GM21360 (cell line): Measurements from ENCODE around the gene DCC.

Experiments
- ATAC-seq: cut with Tn5 transposase; IDR thresholded peaks from one replicate; pipeline ENCODE4 v1.9.1; 2021; ENCODE audit warnings: mild to moderate bottlenecking, moderate library complexity; ENCODE audit not compliant: unreplicated experiment

DCC gene

DNA sequence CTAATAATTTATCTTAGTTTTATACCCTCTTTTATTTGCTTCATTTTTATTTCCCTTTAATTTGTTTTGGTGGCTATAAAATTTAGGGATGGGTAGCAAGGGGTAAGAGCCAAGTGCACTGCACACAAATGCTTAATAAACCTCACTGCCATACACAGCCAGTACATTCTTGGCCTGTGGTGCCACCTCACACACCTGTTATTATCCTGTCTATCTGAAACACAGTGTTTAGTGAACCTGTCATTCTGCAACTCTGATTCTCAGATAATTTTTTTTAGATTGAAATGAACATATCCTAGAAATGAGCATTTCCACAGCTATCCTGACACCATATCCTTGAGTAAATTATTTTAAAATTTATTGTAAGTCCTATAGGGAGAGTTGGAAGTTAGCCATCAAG is 807.5 kb downstream of the DCC start:
- no peak for ATAC-seq

DNA sequence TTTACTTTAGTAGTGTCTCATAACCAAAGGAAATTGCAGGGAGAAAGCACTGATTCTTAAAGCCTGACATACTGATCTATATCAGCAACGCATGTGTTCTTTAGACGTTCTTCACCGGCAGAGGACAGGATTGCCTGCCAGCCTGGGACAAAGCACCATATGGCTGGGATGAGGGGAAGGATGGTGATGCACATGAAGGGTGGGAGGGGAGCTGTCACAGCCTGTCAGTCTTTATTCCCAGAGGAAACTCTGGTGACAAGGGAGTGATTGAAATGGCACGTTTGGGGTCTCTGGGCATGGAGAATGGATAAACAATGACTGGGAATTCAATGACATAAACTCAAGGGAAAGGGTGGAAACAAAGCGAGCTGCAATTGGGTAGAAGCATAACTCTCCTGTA is 808.1 kb downstream of the DCC start:
- ATAC-seq, result no peak

DNA sequence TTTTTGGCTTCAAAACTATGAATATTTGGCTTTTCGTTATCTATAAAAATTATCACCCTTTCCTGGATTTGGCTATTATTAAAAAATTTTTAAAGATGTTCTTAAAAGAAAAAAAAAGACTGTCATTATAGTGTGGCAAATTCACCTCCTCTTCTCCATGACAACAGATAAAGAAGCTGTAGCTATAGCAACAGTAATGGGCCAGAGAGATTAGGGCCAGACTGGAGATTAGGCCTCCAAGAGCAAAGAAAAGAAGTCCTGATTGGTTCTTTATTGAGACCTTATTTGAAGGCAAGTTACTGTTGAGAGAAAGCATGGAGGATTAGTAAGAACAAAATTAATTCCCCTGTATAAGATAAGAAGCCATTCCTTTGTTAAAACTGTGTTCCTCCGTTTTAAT is 812.5 kb downstream of the DCC start:
- no peak for ATAC-seq

DNA sequence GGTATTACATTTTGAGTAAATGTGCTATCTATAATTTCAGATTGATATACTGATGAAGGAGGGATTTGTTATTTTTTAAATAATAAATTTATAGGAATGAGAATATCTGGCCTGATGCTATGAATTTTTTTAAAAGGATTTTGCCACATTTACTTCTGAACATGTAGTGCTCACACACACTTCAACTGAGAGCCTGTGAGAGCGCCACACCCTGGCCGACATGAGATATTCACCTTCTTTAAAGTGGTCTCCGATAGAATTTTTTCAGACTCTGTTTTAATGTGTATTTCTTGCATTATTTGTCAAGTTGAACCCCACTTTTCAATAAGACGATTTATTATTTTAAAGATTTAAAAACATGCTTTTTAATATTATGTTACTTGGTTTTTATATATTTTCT is 813.3 kb downstream of the DCC start:
- ATAC-seq, result no peak

DNA sequence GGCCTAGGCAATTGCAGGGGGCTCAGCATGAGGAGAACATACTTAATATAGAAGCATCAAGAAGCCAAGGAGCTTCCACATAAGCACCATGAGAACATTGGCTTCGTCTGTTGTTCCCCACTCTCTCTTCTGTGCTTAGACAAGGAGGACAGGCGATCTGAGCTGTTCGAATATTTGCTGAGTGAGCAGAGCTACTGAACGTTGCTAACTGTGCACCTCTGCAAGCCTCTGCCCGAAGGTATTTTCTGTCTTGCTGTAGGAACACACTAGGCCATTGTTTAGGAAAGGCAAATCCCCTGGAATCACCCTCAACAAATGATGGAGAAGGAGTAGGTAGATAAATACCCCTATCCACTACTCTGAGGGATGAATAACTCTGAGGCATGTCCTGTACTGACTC is 813.8 kb downstream of the DCC start:
- no peak for ATAC-seq

DNA sequence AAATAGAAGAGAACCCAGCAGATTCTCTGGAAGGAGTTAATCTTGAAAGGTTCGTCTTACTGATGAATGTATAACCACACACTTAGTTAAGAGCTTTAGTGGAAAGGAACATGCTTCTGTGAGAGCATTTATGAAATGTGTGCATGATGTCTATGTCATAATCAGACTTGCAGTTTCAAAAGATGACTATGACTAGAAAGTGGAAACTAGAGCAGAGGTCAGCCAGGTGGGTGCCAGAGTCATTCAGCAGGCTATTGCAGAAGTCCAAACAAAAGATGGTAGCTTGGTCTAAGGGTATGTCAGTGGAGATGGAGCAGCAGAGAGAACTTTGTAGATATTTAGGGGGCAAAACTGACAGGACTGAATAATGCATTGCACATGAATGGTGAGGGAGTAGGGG is 825.8 kb downstream of the DCC start:
- no peak for ATAC-seq

DNA sequence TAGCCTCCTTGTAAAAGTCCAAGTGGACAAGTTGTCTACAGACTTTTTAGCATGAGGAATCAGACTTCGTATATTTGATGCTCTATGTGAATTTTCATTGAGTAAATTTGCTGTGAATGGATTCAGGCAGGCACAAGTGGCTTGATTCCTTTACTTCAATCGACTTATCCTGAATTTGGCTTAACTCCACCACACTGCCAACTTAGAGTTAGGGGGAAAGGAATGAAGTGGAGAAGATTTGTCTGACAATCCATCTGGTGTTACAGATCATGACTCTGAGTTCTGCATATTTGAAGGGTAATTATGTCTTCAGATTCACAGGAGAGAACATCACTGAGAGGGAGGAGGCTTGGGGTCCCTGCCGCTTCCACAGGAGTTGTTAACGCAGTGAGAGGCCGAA is 829.3 kb downstream of the DCC start:
- no peak for ATAC-seq

DNA sequence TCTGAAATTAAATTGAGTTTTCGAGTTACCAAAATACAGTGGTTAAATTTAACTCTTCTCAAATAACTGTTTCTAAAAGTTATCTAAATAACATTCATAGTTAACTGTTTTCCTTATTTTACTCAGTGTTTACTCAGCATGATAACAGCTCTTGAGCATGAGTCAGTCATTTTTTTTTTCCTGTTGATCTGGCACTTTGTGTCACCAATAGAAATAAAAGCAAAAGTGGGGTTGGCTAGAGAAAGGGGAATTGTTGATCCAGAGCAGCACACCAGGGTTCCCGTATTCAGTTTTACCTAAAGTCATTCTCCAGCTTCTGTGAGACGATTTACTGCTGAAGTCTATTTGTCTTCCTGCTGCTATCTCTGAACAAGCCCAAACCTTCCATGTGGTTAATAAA is 851.6 kb downstream of the DCC start:
- ATAC-seq, result no peak

DNA sequence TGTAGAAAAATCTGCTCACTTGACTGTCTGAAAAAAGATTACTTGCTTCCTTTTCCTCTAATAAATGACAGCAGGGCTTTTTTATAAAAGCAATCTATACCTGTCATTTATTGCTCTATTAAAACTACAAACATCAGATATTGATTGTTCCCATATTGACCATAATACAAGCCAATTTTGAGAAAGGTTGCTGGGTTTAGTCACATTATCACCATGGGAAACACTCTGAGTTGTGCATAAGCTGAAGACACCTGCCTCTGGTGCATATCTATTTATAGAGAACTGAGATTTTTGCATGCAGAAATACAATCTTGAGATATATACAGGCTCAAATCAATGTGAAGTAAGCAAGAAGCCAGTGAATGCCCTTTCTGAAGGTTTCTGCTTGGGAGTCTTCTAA is 853.9 kb downstream of the DCC start:
- no peak for ATAC-seq

DNA sequence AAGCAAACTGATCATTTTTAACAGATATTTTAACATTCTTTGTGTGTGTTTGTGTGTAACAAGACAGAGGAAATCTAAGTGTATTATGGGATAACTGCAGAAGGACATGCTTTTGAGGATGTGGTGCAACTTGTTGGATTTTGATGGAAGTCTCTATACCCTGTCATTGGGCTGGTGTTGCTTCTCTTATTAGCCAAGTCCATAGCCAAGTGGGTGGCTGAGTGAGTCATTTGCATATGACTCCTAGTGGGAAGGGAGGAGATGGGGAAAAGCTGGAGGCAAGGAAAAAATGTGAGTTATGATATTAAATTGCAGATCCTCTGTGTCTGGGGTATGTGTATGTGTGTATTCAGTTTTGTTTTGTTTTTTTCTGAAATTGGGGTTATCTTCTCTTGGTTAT is 879.9 kb downstream of the DCC start:
- ATAC-seq, result no peak

DNA sequence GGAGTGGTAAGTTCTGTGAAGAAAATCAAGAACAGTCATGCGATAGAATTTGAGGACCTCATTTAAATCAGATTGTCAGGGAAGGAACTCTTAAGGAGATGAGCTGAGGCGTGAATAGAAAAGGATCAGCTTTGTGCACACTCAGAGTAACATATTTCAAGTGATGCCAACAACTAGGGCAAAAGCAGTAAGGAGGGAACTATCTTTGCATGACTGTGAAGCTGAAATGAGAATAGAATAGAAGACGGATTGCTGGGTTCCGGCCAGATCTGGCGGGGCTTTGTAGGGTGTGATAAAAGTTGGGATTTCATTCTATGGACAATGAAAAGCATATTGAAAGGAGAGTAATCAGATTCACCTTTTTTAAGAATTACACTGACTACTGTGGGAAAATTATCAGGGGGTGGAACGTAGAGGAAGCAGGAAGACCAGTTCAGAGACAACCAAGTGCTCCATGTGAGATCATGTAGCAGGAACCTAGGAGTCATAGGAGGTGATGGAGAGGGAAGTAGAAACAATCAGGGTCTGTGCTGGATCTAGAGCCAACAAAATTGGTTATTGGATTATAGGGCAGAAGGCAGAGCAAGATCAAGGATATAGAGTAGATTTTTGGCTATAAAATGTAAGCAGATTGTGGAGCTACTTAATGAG is 884.3 kb downstream of the DCC start:
- no peak for ATAC-seq

DNA sequence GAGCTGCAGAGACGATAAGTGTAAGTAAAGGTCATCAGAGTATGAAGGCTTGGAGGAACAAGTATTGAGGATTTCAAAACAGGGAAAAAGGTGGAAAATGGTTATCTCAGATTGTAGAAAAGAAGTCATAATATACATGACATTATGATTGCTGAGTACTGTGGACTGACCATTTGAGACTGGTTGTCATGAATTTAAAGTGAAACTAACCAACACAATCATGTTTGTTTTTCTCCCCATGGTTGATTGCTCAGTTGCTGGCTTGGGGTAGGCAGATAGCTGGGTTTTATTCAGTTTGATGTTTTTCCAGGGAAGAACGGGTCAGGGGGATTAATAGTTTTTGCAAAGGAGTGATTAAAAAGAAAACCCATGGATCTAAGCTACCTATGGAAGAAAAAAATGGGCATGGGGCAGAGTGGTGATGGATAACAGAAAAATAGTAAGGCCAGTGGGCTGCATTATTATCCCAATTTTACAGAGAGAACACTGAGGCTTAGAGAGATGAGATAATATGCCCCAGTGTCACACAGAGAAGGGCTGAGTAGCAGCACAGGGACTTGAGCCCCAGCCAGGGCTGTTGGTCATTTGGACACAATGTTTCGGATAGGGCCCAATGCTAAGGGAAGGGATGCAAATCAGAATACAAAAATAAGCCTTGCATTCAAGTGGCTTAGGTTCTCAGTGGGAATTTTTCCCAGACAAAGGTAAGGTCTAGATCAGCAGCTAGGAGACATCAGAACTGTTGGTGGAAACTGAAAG is 885.7 kb downstream of the DCC start:
- no peak for ATAC-seq

DNA sequence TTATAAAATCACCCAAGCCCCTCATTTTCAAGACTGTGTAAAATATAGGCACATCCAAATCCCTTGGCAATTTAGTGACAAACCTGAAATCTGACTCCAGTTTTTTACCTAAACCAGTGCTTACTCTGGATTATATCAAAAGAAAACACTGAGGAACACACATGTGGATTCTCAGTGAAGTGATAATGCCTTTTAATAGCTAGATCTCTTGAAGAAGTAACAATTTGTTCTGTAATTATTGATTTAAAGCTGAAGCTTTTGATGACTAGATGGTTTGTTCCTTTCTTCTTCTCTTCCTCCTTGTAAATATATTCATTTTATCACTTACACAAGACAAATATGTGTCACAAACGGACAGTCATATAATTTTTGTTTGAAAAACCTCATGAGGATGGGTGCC is 894.6 kb downstream of the DCC start:
- no peak for ATAC-seq

DNA sequence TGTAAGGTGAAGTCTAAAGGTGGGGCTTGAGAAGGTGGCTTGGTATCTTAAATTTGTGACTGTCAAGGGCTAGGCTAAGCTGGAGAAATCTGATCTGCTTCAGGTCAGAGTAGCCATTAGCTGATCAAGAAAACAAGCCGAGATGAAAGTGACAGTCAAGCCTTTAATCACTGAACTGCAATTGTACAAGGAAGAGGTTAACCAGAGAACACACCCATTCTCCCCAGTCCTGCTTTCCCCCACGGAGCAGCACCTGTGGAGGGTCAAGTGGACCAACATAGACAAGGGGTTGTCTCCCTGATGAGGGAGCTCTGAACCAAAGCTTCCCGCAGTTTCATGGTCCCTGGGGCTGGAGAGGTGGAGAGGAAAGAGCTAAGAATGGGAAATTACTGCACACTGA is 901.2 kb downstream of the DCC start:
- ATAC-seq, result no peak

DNA sequence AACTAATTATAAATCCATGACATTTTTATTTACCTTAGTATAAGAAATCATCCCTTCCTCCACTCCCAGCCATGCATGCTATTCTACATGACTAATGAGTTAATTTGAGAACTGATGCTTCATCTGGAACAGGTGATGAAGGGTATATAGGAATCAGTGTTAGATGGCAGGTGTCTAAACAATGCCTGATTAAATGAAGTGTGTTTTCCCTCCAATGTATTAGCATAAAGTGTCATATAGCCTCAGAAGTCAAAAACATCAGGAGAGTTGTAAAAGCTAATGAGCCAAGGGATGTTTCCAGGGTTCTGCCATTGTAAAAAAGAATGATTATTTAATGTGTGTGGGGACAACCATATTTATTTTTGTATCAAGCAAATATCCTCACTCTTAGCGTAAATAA is 913.8 kb downstream of the DCC start:
- ATAC-seq, result no peak

DNA sequence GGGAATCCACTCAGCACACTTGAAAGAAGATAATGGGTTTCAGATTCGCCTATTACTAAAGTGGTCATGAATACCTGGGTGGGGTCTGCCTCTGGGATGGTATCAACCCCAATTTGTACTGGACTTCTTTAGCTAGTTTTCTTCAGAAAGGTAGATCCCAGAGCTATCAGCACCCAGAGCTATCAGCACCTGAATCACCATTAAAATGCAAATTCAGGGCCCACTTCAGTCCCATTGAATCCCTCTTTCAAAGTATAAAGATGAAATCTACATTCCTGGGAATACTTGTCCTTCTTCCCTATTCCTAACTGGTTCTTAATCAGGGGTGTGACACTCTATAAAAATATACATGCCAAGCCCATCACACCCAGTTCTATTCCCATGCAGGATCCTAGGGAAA is 914.3 kb downstream of the DCC start:
- ATAC-seq, result no peak

DNA sequence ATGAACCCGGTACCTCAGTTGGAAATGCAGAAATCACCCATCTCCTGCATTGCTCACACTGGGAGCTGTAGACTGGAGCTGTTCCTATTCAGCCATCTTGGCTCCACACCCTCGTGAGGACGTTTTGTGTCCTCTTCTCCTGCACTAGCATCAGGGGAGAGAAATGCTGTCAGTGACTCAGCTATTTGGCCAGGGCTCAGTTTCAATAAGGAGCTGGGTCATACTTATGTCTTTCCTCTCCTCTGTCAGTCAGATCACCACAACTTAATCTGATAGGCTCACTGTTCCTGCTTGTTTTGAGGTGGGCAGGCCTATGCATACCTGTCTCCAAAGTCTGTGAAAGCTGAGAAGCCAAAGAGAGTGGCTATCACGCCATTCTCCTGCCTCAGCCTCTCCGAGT is 921.2 kb downstream of the DCC start:
- ATAC-seq, result no peak

DNA sequence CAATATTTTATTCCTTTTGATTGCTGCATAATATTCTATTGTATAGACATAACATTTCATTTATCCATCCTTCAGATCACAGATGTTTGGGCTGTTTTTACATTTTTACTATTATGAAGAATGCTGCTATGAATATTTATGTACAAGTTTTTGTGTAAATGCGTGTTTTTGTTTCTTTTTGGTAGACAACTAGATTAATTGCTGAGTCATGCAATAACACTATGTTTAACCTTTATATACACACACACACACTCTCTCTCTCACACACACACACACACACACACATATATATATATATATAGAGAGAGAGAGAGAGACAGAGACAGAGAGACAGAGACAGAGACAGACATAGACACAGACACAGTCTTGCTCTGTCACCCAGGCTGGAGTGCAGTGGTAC is 926.9 kb downstream of the DCC start:
- no peak for ATAC-seq

DNA sequence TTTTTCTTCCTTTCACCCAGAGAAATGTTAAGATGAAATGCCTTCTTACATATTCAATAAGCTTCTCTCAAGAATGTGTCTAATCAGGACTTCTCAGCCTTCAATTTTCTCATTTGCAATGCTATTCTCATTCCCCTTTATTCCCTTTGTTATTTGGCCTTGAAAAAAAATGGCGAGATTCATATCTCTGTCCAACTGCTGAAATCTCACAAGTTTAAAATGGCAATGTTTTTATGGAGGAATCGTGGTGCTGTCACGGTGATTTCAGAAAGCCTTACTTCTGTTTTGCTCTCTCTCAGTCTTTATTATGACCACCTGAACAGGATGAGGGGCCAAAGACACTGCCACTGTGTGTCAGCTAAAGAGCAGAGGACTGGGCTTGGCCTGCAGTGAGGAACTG is 928.5 kb downstream of the DCC start:
- no peak for ATAC-seq

DNA sequence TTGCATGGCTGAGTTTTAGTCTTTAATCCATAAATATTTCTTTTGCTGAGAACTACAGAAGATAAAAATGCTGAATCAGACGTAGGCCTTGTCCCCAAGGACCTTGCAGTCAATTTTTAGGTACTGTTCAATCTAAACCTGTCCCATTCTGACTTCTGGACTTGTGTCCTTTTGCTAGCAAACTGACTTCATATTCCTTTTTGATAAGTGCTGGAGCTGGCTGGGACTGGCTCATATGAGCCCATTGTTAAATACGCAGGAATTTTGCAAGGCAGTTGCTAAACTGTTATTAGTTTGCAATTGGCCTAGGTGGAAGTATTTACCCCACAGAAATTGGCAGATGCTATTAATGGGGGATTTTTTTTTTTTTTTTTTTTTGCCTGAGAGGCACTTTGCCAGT is 941.4 kb downstream of the DCC start:
- no peak for ATAC-seq

DNA sequence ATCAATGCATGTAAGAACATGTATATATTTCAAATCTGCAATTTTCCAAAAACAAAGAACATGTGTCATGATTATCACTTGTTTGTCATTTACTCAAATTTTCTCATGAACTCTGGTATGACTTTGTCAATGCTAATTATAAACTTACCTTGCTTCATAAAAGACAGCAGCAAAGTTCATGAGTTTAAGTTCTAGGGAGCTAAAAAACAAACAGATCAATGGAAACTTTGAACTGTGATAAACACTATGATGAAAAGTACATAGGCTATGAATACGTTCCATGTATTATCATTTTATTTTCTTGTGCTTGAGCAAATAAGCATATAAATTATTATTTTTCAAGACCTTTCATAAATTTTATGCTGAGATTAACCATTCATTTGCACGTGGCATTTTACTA is 943.7 kb downstream of the DCC start:
- no peak for ATAC-seq

DNA sequence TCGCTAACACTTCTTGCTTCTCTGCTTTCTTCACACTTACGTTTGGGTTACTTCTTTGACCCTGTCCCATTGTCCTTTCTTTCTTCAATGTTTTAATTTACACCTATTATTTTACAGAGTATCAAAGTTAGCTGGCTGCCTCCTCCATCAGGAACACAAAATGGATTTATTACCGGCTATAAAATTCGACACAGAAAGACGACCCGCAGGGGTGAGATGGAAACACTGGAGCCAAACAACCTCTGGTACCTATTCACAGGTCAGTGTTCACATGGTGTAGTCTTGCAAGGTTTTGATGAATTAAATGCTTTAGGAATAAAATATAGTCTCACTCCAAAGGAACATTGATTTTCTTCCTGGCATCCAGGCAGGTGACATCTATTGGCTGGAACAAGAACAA is 965.5 kb downstream of the DCC start:
- ATAC-seq, result no peak

DNA sequence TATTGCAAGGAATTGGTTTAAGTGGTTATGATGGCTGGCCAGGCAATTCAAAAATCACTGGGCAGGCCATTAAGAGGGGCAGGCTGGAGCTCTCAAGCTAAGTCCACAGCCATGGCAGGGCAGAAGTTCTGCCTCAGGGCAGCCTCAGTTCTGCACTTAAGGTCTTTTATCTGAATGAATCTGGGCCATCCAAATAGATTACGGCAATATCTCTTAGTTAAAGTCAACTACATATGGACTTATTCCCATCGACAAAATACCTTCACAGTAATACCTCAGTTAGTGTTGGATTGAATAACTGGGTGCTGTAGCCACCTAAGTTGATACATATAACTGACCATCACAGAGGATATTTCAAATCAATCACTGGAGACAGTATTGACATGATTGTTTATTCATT is 979.6 kb downstream of the DCC start:
- no peak for ATAC-seq
